Uterus (tissue), 2 donors: ENCODE results near the gene RAB9A.
"Not testable (repeated sequence)": the region's sequence is repeated elsewhere in the genome, so short reads cannot be mapped to it uniquely, and the experiment has no call there.

ENCODE experiments used
- CTCF ChIP-seq, 4 experiments: fragments of 200-600 bp in 2 of 4; fragments of 450-650 bp in 2 of 4; sonication (generic) in 2 of 4; IDR thresholded peaks; one replicate each; pipeline ENCODE4 v1.5.1; 2016 to 2019; ENCODE audit warnings: antibody characterized with exemption in 4 of 4, mild to moderate bottlenecking in 2 of 4, moderate library complexity in 1 of 4
- POLR2A ChIP-seq, 2 donors: fragments of 450-650 bp; IDR thresholded peaks; one replicate each; pipeline ENCODE4 v1.6.1; 2016; ENCODE audit warnings: antibody characterized with exemption in 2 of 2, mild to moderate bottlenecking in 1 of 2, moderate library complexity in 1 of 2

GRCh38 chrX:13669755-13670154, 19.2 kb upstream of the RAB9A start:
- TF ChIP-seq CTCF, POLR2A (IDR thresholded peaks at IDR 0.05): not testable (repeated sequence)
